HEK293 (cell line): ENCODE results near the gene PHYKPL.

Experiments used
- CTCF ChIA-PET: fragments of 350-600 bp; formaldehyde crosslinking; extraction: SDS; loops from one replicate; lab custom pipeline; 2021; ENCODE audit warnings: antibody characterized with exemption; lab: Yijun Ruan, JAX
- POLR2A ChIA-PET: fragments of 300-600 bp; formaldehyde crosslinking; extraction: SDS; loops from one replicate; lab custom pipeline; 2020; ENCODE audit warnings: antibody characterized with exemption, inconsistent platforms; lab: Yijun Ruan, JAX
- H3K27ac ChIP-seq: fragments of 200-500 bp; sonication (Bioruptor generic); 2 replicates; pipeline ENCODE4 v1.5.1; 2014; ENCODE audit warnings: low read depth, low read length, control low read depth, inconsistent platforms; ENCODE audit errors: extremely low read depth
- H3K36me3 ChIP-seq, 2 experiments: fragments of 200-500 bp in 1 of 2; sonication (Bioruptor generic) in 1 of 2; 1 replicate in 1 of 2; 2 replicates in 1 of 2; pipeline ENCODE4 v1.5.1; 2014 to 2017; ENCODE audit warnings: inconsistent platforms in 2 of 2, low read length in 2 of 2; ENCODE audit not compliant: control insufficient read depth in 2 of 2, insufficient read depth in 1 of 2
- H3K4me1 ChIP-seq: fragments of 200-500 bp; sonication (Bioruptor generic); 2 replicates; pipeline ENCODE4 v1.5.1; 2014; ENCODE audit warnings: mild to moderate bottlenecking, low read length, inconsistent platforms; ENCODE audit not compliant: control insufficient read depth, insufficient read depth
- H3K4me3 ChIP-seq: 2 replicates; pipeline ENCODE4 v1.5.1; 2011; ENCODE audit warnings: low read depth, mild to moderate bottlenecking, control low read depth, low read length, moderate library complexity
- H3K9me3 ChIP-seq: fragments of 200-500 bp; sonication (Bioruptor generic); 2 replicates; pipeline ENCODE4 v1.5.1; 2014; ENCODE audit warnings: low read depth, low read length, inconsistent platforms; ENCODE audit not compliant: control insufficient read depth, insufficient read depth
- GFI1B ChIP-seq: fragments of 450-650 bp; formaldehyde crosslinking; IDR thresholded peaks from 2 replicates; pipeline ENCODE4 v1.5.1; 2016; ENCODE audit warnings: missing biosample characterization, missing genetic modification characterization
- IKZF3 ChIP-seq: fragments of 450-650 bp; IDR thresholded peaks from 2 replicates; pipeline ENCODE4 v1.5.0; 2018; ENCODE audit warnings: missing biosample characterization, mild to moderate bottlenecking, missing genetic modification characterization, moderate library complexity
- KLF8 ChIP-seq: fragments of 450-650 bp; formaldehyde crosslinking; IDR thresholded peaks from 2 replicates; pipeline ENCODE4 v1.5.1; 2016; ENCODE audit warnings: missing biosample characterization, missing genetic modification characterization
- OSR2 ChIP-seq: fragments of 450-650 bp; formaldehyde crosslinking; IDR thresholded peaks from 2 replicates; pipeline ENCODE4 v1.5.1; 2016; ENCODE audit warnings: missing biosample characterization, missing genetic modification characterization
- OVOL3 ChIP-seq: fragments of 450-650 bp; formaldehyde crosslinking; IDR thresholded peaks from 2 replicates; pipeline ENCODE4 v1.5.1; 2016; ENCODE audit warnings: missing biosample characterization, missing genetic modification characterization
- PRDM10 ChIP-seq: fragments of 450-650 bp; formaldehyde crosslinking; IDR thresholded peaks from 2 replicates; pipeline ENCODE4 v1.5.1; 2016; ENCODE audit warnings: missing biosample characterization, missing genetic modification characterization
- ZBTB8A ChIP-seq: fragments of 450-650 bp; formaldehyde crosslinking; IDR thresholded peaks from 2 replicates; pipeline ENCODE4 v1.5.1; 2016; ENCODE audit warnings: missing biosample characterization, missing genetic modification characterization
- ZFP37 ChIP-seq: fragments of 450-650 bp; formaldehyde crosslinking; IDR thresholded peaks from 2 replicates; pipeline ENCODE4 v1.5.1; 2016; ENCODE audit warnings: missing biosample characterization, missing genetic modification characterization
- ZIC2 ChIP-seq: fragments of 450-650 bp; formaldehyde crosslinking; IDR thresholded peaks from 2 replicates; pipeline ENCODE4 v1.5.1; 2016; ENCODE audit warnings: missing biosample characterization, missing genetic modification characterization
- ZNF112 ChIP-seq: fragments of 450-650 bp; formaldehyde crosslinking; IDR thresholded peaks from 2 replicates; pipeline ENCODE4 v1.5.0; 2017; ENCODE audit warnings: missing biosample characterization, missing genetic modification characterization
- ZNF2 ChIP-seq: fragments of 450-650 bp; formaldehyde crosslinking; IDR thresholded peaks from 2 replicates; pipeline ENCODE4 v1.5.1; 2016; ENCODE audit warnings: missing biosample characterization, missing genetic modification characterization
- ZNF23 ChIP-seq: fragments of 450-650 bp; formaldehyde crosslinking; IDR thresholded peaks from 2 replicates; pipeline ENCODE4 v1.5.1; 2016; ENCODE audit warnings: missing biosample characterization, missing genetic modification characterization, borderline replicate concordance
- ZNF311 ChIP-seq: fragments of 450-650 bp; formaldehyde crosslinking; IDR thresholded peaks from 2 replicates; pipeline ENCODE4 v1.5.1; 2017; ENCODE audit warnings: missing biosample characterization, missing genetic modification characterization, borderline replicate concordance
- ZNF335 ChIP-seq: fragments of 450-650 bp; formaldehyde crosslinking; conservative IDR thresholded peaks from 2 replicates; pipeline ENCODE4 v1.5.1; 2016; ENCODE audit warnings: missing biosample characterization, missing genetic modification characterization
- ZNF341 ChIP-seq: fragments of 450-650 bp; formaldehyde crosslinking; IDR thresholded peaks from 2 replicates; pipeline ENCODE4; 2016; ENCODE audit warnings: low read depth, missing biosample characterization, missing genetic modification characterization
- ZNF366 ChIP-seq: fragments of 450-650 bp; formaldehyde crosslinking; conservative IDR thresholded peaks from 2 replicates; pipeline ENCODE4 v1.5.1; 2016; ENCODE audit warnings: missing biosample characterization, missing genetic modification characterization
- ZNF394 ChIP-seq: fragments of 450-650 bp; formaldehyde crosslinking; IDR thresholded peaks from 2 replicates; pipeline ENCODE4 v1.5.1; 2016; ENCODE audit warnings: missing biosample characterization, missing genetic modification characterization, mild to moderate bottlenecking, moderate library complexity, borderline replicate concordance
- ZNF416 ChIP-seq: fragments of 450-650 bp; formaldehyde crosslinking; IDR thresholded peaks from 2 replicates; pipeline ENCODE4 v1.5.1; 2016; ENCODE audit warnings: missing biosample characterization, missing genetic modification characterization
- ZNF600 ChIP-seq: fragments of 450-650 bp; formaldehyde crosslinking; IDR thresholded peaks from 2 replicates; pipeline ENCODE4 v1.5.1; 2016; ENCODE audit warnings: missing biosample characterization, missing genetic modification characterization
- ZNF624 ChIP-seq: fragments of 450-650 bp; formaldehyde crosslinking; IDR thresholded peaks from 2 replicates; pipeline ENCODE4 v1.5.1; 2017; ENCODE audit warnings: missing biosample characterization, missing genetic modification characterization
- ZNF626 ChIP-seq: fragments of 450-650 bp; sonication (Bioruptor Pico); formaldehyde crosslinking; IDR thresholded peaks from 2 replicates; pipeline ENCODE4 v1.5.1; 2018; ENCODE audit warnings: missing biosample characterization, missing genetic modification characterization, inconsistent platforms
- ZNF660 ChIP-seq: fragments of 450-650 bp; IDR thresholded peaks from 2 replicates; pipeline ENCODE4 v1.5.1; 2018; ENCODE audit warnings: missing biosample characterization, mild to moderate bottlenecking, missing genetic modification characterization
- ZNF76 ChIP-seq: fragments of 450-650 bp; formaldehyde crosslinking; IDR thresholded peaks from 2 replicates; pipeline ENCODE4; 2016; ENCODE audit warnings: low read depth, missing biosample characterization, missing genetic modification characterization, borderline replicate concordance
- ZNF792 ChIP-seq: fragments of 450-650 bp; formaldehyde crosslinking; IDR thresholded peaks from 2 replicates; pipeline ENCODE4 v1.5.1; 2016; ENCODE audit warnings: missing biosample characterization, missing genetic modification characterization
- ZXDB ChIP-seq: fragments of 450-650 bp; formaldehyde crosslinking; IDR thresholded peaks from 2 replicates; pipeline ENCODE4 v1.5.1; 2016; ENCODE audit warnings: missing biosample characterization, missing genetic modification characterization
- TF ChIP-seq, protein P1 (sequence below): fragments of 450-650 bp; formaldehyde crosslinking; IDR thresholded peaks from 2 replicates; pipeline ENCODE4 v1.5.1; 2016; ENCODE audit warnings: missing biosample characterization, missing genetic modification characterization
- TF ChIP-seq, protein P2 (sequence below): fragments of 450-650 bp; formaldehyde crosslinking; IDR thresholded peaks from 2 replicates; pipeline ENCODE4 v1.5.1; 2016; ENCODE audit warnings: missing biosample characterization, missing genetic modification characterization

The PHYKPL gene

DNA sequence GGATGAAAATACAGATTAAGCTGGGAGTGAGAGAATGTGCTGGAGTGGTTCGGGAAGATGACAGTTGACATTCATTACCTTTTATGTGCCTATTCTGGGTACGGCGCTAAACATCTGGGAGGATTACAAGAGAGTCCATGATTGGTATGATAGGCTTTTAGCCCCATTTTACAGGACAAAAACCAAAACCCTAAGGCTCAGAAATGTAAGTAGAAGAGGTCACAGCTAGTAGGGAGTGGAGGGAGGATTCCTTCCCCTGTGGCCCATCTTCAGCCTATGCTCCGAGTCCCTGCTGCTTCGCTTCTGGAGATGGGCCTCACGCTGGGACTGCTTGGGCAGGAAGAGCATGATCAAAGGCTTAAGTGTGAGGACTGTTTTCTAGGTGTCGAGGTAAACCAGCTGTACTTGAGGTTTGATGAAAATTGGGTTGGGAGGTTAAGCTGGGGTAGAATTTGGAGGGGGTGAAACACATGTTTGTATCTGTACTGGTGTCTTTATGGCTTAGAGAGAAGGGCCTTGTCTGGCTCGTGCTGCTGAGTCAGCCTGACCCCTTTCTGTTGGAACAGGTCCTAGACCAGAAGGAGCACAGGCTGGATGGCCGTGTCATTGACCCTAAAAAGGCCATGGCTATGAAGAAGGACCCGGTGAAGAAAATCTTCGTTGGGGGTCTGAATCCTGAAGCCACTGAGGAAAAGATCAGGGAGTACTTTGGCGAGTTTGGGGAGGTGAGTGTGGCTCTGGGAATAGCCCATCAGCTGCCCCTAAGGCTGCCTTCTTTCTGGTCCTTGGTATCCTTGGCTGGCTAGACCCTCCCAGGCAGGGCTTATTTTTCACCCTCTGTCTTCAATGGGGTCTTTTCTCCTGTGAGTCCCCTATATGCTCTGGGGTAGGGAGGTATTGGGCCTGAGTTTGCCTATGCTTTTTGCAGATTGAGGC lies 26.2 kb downstream of the PHYKPL start:
- peaks cover 6% of the 10 kb centered on the region; the same call in 1 of the 2 replicates for H3K4me1 ChIP-seq
- H3K4me3 ChIP-seq, result peak overlapping the region; percentile 68
- ChIA-PET POLR2A (interaction anchor here (0.6 to 1.3 kb wide), 5 partner anchors 7 to 140 kb away, joined by 3 to 5 read pairs (median 4); partner anchors contain the start of genes NHP2 and PHYKPL), CTCF (interaction anchor here (0.7 to 1.1 kb wide), 4 partner anchors 20 to 1416 kb away, joined by 3 to 6 read pairs (median 3); no protein-coding TSS in a partner anchor)
- H3K27ac ChIP-seq, result 0 out of 2 replicates have a peak overlapping the region, but pooled peaks have one; percentile 17
- no peaks in the 10 kb centered on the region for H3K9me3 ChIP-seq
- peaks cover 20 to 62% of the 10 kb centered on the region in 2 experiments for H3K36me3 ChIP-seq
- TF ChIP-seq ZNF311 (tag by site-specific recombination), result no peak
- TF ChIP-seq ZNF2 (tag by site-specific recombination), result 0 out of 2 replicates have a peak, but pooled peaks have one; percentile 19
- TF ChIP-seq OSR2, result no peak
- no peak for TF ChIP-seq KLF8
- TF ChIP-seq, protein P1, sequence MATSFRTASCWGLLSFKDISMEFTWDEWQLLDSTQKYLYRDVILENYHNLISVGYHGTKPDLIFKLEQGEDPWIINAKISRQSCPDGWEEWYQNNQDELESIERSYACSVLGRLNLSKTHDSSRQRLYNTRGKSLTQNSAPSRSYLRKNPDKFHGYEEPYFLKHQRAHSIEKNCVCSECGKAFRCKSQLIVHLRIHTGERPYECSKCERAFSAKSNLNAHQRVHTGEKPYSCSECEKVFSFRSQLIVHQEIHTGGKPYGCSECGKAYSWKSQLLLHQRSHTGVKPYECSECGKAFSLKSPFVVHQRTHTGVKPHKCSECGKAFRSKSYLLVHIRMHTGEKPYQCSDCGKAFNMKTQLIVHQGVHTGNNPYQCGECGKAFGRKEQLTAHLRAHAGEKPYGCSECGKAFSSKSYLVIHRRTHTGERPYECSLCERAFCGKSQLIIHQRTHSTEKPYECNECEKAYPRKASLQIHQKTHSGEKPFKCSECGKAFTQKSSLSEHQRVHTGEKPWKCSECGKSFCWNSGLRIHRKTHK, result no peak
- peak; percentile 93 for TF ChIP-seq ZNF341
- 0 out of 2 replicates have a peak, but pooled peaks have one; percentile 22 for TF ChIP-seq ZFP37 (tag by site-specific recombination)
- TF ChIP-seq ZNF416 (tag by site-specific recombination), result no peak
- TF ChIP-seq ZNF335 (tag by site-specific recombination), result 0 out of 2 replicates have a peak, but pooled peaks have one; percentile 32
- TF ChIP-seq ZNF112 (tag by site-specific recombination), result no peak
- no peak for TF ChIP-seq ZBTB8A (tag by site-specific recombination)
- peak; percentile 60 for TF ChIP-seq ZNF600 (tag by site-specific recombination)
- no peak for TF ChIP-seq ZNF23
- TF ChIP-seq ZNF624 (tag by site-specific recombination), result 0 out of 2 replicates have a peak, but pooled peaks have one; percentile 11
- TF ChIP-seq ZNF76 (tag by site-specific recombination), result no peak
- no peak for TF ChIP-seq ZNF394 (tag by site-specific recombination)
- no peak for TF ChIP-seq OVOL3
- TF ChIP-seq GFI1B (tag by site-specific recombination), result no peak
- TF ChIP-seq ZNF366 (tag by site-specific recombination), result peak; percentile 52; the same call in 1 of the 2 replicates
- TF ChIP-seq ZNF626, result no peak
- no peak for TF ChIP-seq ZXDB (tag by site-specific recombination)
- peak; percentile 89 for TF ChIP-seq ZIC2
- no peak for TF ChIP-seq IKZF3 (tag by site-specific recombination)
- TF ChIP-seq PRDM10 (tag by site-specific recombination), result 0 out of 2 replicates have a peak, but pooled peaks have one; percentile 9
- no peak for TF ChIP-seq ZNF792 (tag by site-specific recombination)
- TF ChIP-seq ZNF660, result no peak
- TF ChIP-seq, protein P2, sequence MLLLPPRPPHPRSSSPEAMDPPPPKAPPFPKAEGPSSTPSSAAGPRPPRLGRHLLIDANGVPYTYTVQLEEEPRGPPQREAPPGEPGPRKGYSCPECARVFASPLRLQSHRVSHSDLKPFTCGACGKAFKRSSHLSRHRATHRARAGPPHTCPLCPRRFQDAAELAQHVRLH (tag by site-specific recombination), result no peak
